Fibroblast of villous mesenchyme (primary cell): ENCODE measurements around the gene EIPR1. TPM values are rescaled to one million over a fixed set of nuclear protein-coding genes. Genes with fewer than 3 reads are reported as not detected.

ENCODE experiments used
- DNase-seq: peaks from one replicate; pipeline ENCODE4 v3.0.0-alpha.2; 2010; ENCODE audit warnings: low read depth
- H3K4me3 ChIP-seq: 2 replicates; pipeline ENCODE4 v1.5.1; 2011; ENCODE audit warnings: low read depth, mild to moderate bottlenecking, low read length
- CTCF ChIP-seq: IDR thresholded peaks from 2 replicates; pipeline ENCODE4 v1.5.1; 2012; ENCODE audit warnings: low read depth, mild to moderate bottlenecking, low read length; ENCODE audit not compliant: insufficient read depth
- total RNA-seq: library from RNA; depleted of rRNA; stranded (reverse); fragments of >200 nt; gene quantifications from 2 replicates; pipeline ENCODE4 v1.2.3, GENCODE V29; 2012

EIPR1 gene
- total RNA-seq, 1 donor, result 32.4 TPM

- no peak for DNase-seq
- TF ChIP-seq CTCF, result no peak
These were observed 33.5 kb upstream of the EIPR1 start for GRCh38 chr2:3411103-3411502.

GRCh38 chr2:3409627-3410170 is 32.1 kb upstream of the EIPR1 start:
- no peak overlapping the region for H3K4me3 ChIP-seq
- DNase-seq, result no peak
- no peak for TF ChIP-seq CTCF

More at GRCh38 chr2:3411103-3411502, 33.5 kb upstream of the EIPR1 start:
- no peak overlapping the region for H3K4me3 ChIP-seq

- no peak for TF ChIP-seq CTCF
- no peak for DNase-seq
- H3K4me3 ChIP-seq, result no peak overlapping the region
These were observed 31.2 kb upstream of the EIPR1 start for GRCh38 chr2:3408781-3409180.

- no peak for TF ChIP-seq CTCF
- DNase-seq, result no peak
- no peak overlapping the region for H3K4me3 ChIP-seq
These were observed 28.9 kb upstream of the EIPR1 start for GRCh38 chr2:3406501-3406900.

- no peak overlapping the region for H3K4me3 ChIP-seq
- no peak for TF ChIP-seq CTCF
- DNase-seq, result no peak
These were observed 28.3 kb upstream of the EIPR1 start for GRCh38 chr2:3405876-3406275.

- no peak overlapping the region for H3K4me3 ChIP-seq
- no peak for TF ChIP-seq CTCF
- no peak for DNase-seq
These were observed 27.7 kb upstream of the EIPR1 start for GRCh38 chr2:3405307-3405706.

- no peak for DNase-seq
- TF ChIP-seq CTCF, result no peak
- no peak overlapping the region for H3K4me3 ChIP-seq
These were observed 26.8 kb upstream of the EIPR1 start for GRCh38 chr2:3404349-3404894.
